ENCODE measurements around the gene GPRC5A. TPM values are rescaled to one million over a fixed set of nuclear protein-coding genes. Genes with fewer than 3 reads are reported as not detected.
A peak's percentile ranks its signal among the peaks of the same experiment; 100 is the strongest.

The GPRC5A gene
- total RNA-seq, 3 donors from 2014 or later: 10.9 to 40.1 (median 21.6) TPM

DNA sequence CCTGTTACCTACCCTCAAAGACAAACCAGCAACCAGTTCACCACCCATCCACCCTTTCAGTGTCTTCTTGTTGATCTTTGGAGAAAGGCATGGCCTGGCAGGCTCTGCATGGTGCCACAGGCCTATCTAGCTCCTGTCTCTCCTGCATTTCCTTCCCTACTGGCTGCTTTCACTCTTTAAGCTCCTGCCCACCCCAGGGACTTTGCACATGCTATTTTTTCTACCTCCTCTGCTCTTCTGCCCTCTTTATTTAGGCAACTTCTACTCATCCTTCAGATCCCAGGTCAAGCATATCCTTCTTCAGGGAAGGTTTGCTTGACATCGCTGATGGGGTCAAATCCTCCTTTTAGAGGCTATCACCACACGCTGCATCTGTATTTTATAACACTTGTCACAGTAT lies 27.1 kb upstream of the GPRC5A start:
- Histone ChIP-seq H3K36me3 (no peaks in the 10 kb centered on the region), H3K4me1 (no peaks in the 10 kb centered on the region), H3K27ac (no peak overlapping the region), H3K27me3 (no peaks in the 10 kb centered on the region), H3K4me3 (no peak overlapping the region), H3K9me3 (no peaks in the 10 kb centered on the region)
- no peak for TF ChIP-seq CTCF (IDR thresholded peaks at IDR 0.05)
- TF ChIP-seq POLR2A (IDR thresholded peaks at IDR 0.05): no peak
- TF ChIP-seq POLR2AphosphoS5 (IDR thresholded peaks at IDR 0.05): no peak
- intact Hi-C loops (cut with DNase I; ENCODE audit: low total_unique reads): no loop called here
- no peak for DNase-seq (ENCODE audit: low spot score in 2 of 2)

DNA sequence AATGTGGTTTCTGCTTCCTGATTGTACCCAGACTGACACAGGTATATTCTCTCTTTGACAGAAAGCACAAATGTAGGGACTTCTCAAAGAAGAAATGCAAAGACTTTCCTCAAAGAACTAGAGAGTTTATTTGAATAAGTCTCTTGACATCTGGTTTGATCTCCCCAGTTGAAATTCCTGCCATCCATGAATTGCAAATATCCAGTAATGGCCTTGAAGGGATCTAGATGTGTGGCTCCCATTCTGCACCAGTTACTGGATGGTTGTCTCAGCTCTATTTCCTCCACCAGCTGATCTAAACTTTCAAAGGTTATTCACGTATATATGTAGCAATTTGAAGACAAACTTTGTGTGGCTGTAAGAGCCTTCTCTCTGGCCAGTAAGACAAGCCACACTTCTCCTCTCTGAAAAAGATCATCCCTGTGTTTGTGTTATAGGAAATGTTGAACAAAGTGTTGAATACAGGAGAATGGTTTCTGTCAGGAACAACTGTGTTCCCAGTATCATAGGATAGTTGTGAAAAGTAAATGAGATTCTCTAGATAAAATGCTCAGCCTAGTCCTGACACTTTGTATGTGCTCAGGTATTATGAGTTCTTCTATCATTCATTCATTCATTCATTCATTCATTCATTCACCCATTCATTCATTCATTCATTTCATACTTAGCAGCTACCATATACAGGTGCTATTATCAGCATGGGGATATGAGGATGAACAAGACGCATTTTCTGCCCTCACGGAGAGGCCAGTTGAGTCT lies 22.7 kb upstream of the GPRC5A start:
- TF ChIP-seq POLR2A (IDR thresholded peaks at IDR 0.05) (no peak), CTCF (IDR thresholded peaks at IDR 0.05) (no peak), POLR2AphosphoS5 (IDR thresholded peaks at IDR 0.05) (no peak)
- no peaks in the 10 kb centered on the region for H3K27me3 ChIP-seq
- no peak overlapping the region for H3K27ac ChIP-seq

DNA sequence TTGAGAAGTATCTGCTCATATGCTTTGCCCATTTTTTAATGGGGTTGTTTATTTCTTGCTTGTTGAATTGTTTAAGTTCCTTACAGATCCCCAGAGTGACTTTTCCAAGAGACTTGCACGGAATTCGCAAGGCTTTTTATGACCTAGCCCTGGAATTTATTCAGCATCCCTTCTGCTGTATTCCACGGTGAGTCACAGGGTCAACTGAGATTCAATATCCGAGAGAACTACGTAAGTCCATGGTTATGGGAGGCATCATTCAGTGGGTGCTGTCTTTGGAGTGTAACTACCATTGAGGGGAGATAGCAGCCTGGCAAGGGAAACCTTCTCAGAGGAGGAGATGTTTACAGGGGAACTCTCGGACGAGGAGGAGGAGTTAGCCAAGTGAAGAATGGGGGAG lies 20.9 kb upstream of the GPRC5A start:
- Histone ChIP-seq H3K4me1 (no peaks in the 10 kb centered on the region), H3K27ac (no peak overlapping the region), H3K36me3 (no peaks in the 10 kb centered on the region), H3K4me3 (no peak overlapping the region), H3K9me3 (no peaks in the 10 kb centered on the region), H3K27me3 (no peaks in the 10 kb centered on the region)
- no peak for DNase-seq (ENCODE audit: low spot score in 2 of 2)
- intact Hi-C loops (cut with DNase I; ENCODE audit: low total_unique reads): no loop called here
- no peak for TF ChIP-seq POLR2AphosphoS5 (IDR thresholded peaks at IDR 0.05)
- no peak for TF ChIP-seq POLR2A (IDR thresholded peaks at IDR 0.05)
- TF ChIP-seq CTCF (IDR thresholded peaks at IDR 0.05): no peak

More for the DNA sequence above, 22.7 kb upstream of the GPRC5A start:
- Histone ChIP-seq H3K4me3 (no peak overlapping the region), H3K36me3 (no peaks in the 10 kb centered on the region), H3K4me1 (no peaks in the 10 kb centered on the region), H3K9me3 (no peaks in the 10 kb centered on the region)
- no peak for DNase-seq (ENCODE audit: low spot score in 2 of 2)
- intact Hi-C loops (cut with DNase I; ENCODE audit: low total_unique reads): no loop called here

- Histone ChIP-seq H3K27ac (peak overlapping the region; percentile 52 to 81), H3K36me3 (no peaks in the 10 kb centered on the region), H3K27me3 (no peaks in the 10 kb centered on the region), H3K4me3 (no peak overlapping the region), H3K9me3 (no peaks in the 10 kb centered on the region), H3K4me1 (no peaks in the 10 kb centered on the region)
- intact Hi-C loops (cut with DNase I; ENCODE audit: low total_unique reads): no loop called here
- no peak for DNase-seq (ENCODE audit: low spot score in 2 of 2)
- no peak for TF ChIP-seq POLR2A (IDR thresholded peaks at IDR 0.05)
- no peak for TF ChIP-seq CTCF (IDR thresholded peaks at IDR 0.05)
- TF ChIP-seq POLR2AphosphoS5 (IDR thresholded peaks at IDR 0.05): no peak
These were observed 19.7 kb upstream of the GPRC5A start for GRCh38 chr12:12871587-12872138.

GRCh38 chr12:12872139-12872933 lies 19.0 kb upstream of the GPRC5A start:
- Histone ChIP-seq H3K4me1 (no peaks in the 10 kb centered on the region), H3K9me3 (no peaks in the 10 kb centered on the region), H3K27ac (peak overlapping the region; percentile 65 to 81), H3K4me3 (no peak overlapping the region), H3K36me3 (no peaks in the 10 kb centered on the region), H3K27me3 (no peaks in the 10 kb centered on the region)
- TF ChIP-seq POLR2AphosphoS5 (IDR thresholded peaks at IDR 0.05): no peak
- TF ChIP-seq CTCF (IDR thresholded peaks at IDR 0.05): no peak
- no peak for TF ChIP-seq POLR2A (IDR thresholded peaks at IDR 0.05)
- peak in 1 of 2 donors; percentile 41 for DNase-seq (ENCODE audit: low spot score in 2 of 2)
- intact Hi-C loops (cut with DNase I; ENCODE audit: low total_unique reads): no loop called here

All from breast epithelium (tissue), 4 donors.